COR-L47 (cell line): ENCODE data around the gene CCDC150.
"Not testable (repeated sequence)": the region's sequence is repeated elsewhere in the genome, so short reads cannot be mapped to it uniquely, and the experiment has no call there.

Experiments used
- DNase-seq: peaks from one replicate; lab custom pipeline; 2025; lab: John Stamatoyannopoulos, UW

The CCDC150 gene

GRCh38 chr2:196639180-196640030, at the start of gene CCDC150:
TSS of gene CCDC150 (plus strand) at chr2:196639715. CDS start at chr2:196639767, 52 bp downstream.
- peak; percentile 96 for DNase-seq

GRCh38 chr2:196590286-196590685, 49.2 kb upstream of the CCDC150 start:
- DNase-seq, result no peak

GRCh38 chr2:196591004-196591403, 48.5 kb upstream of the CCDC150 start:
- DNase-seq, result no peak

GRCh38 chr2:196591621-196592022, 47.9 kb upstream of the CCDC150 start:
- DNase-seq, result peak; percentile 21

GRCh38 chr2:196592331-196592910, 47.1 kb upstream of the CCDC150 start:
- peak; percentile 83 for DNase-seq

GRCh38 chr2:196592911-196593881, 46.3 kb upstream of the CCDC150 start, which contains the start of gene HECW2:
TSS of gene HECW2 (minus strand) at chr2:196593554.
- DNase-seq, result peak; percentile 83

GRCh38 chr2:196594158-196594557, 45.4 kb upstream of the CCDC150 start:
- DNase-seq, result no peak

GRCh38 chr2:196597531-196597930, 42.0 kb upstream of the CCDC150 start:
- no peak for DNase-seq

- no peak for DNase-seq
Measured at GRCh38 chr2:196598412-196598811, 41.1 kb upstream of the CCDC150 start.

GRCh38 chr2:196598846-196599245, 40.7 kb upstream of the CCDC150 start:
- no peak for DNase-seq

- no peak for DNase-seq
Measured at GRCh38 chr2:196601430-196602306, 37.8 kb upstream of the CCDC150 start.

GRCh38 chr2:196604196-196604595, 35.3 kb upstream of the CCDC150 start:
- no peak for DNase-seq

GRCh38 chr2:196606516-196606915, 33.0 kb upstream of the CCDC150 start:
- DNase-seq, result no peak

GRCh38 chr2:196607073-196607472, 32.4 kb upstream of the CCDC150 start:
- DNase-seq, result no peak

- not testable (repeated sequence) for DNase-seq
Measured at GRCh38 chr2:196607896-196608295, 31.6 kb upstream of the CCDC150 start.

- DNase-seq, result no peak
Measured at GRCh38 chr2:196609806-196610205, 29.7 kb upstream of the CCDC150 start.

- DNase-seq, result no peak
Measured at GRCh38 chr2:196610796-196611195, 28.7 kb upstream of the CCDC150 start.

- no peak for DNase-seq
Measured at GRCh38 chr2:196613302-196613701, 26.2 kb upstream of the CCDC150 start.

GRCh38 chr2:196617430-196617829, 22.1 kb upstream of the CCDC150 start:
- DNase-seq, result no peak

GRCh38 chr2:196618661-196619060, 20.9 kb upstream of the CCDC150 start:
- no peak for DNase-seq

- no peak for DNase-seq
Measured at GRCh38 chr2:196630531-196630930, 9.0 kb upstream of the CCDC150 start.
